IgD-negative memory B cell (primary cell): Measurements from ENCODE around the gene CDC14B. TPM values are rescaled to one million over a fixed set of nuclear protein-coding genes. Genes with fewer than 3 reads are reported as not detected.
"Not testable (repeated sequence)": the region's sequence is repeated elsewhere in the genome, so short reads cannot be mapped to it uniquely, and the experiment has no call there.

Experiments
- H3K27ac Mint-ChIP-seq, 3 donors: one replicate each; pipeline ENCODE4 v1.8.0; 2020 to 2022; ENCODE audit warnings: mild to moderate bottlenecking in 3 of 3, mixed read lengths in 3 of 3, moderate library complexity in 1 of 3
- H3K27me3 Mint-ChIP-seq: one replicate; pipeline ENCODE4 v1.8.0; 2021; ENCODE audit warnings: mixed read lengths
- H3K36me3 Mint-ChIP-seq: one replicate; pipeline ENCODE4 v1.8.0; 2020; ENCODE audit warnings: mild to moderate bottlenecking, mixed read lengths
- H3K4me1 Mint-ChIP-seq, 3 donors: one replicate each; pipeline ENCODE4 v1.8.0; 2020 to 2022; ENCODE audit warnings: mixed read lengths in 3 of 3, mild to moderate bottlenecking in 1 of 3
- H3K4me3 Mint-ChIP-seq, 4 donors: one replicate each; pipeline ENCODE4 v1.8.0; 2020 to 2022; ENCODE audit warnings: mild to moderate bottlenecking in 4 of 4, mixed read lengths in 4 of 4, moderate library complexity in 3 of 4
- H3K9me3 Mint-ChIP-seq, 3 donors: one replicate each; pipeline ENCODE4 v1.8.0; 2020 to 2021; ENCODE audit warnings: mixed read lengths in 3 of 3, mild to moderate bottlenecking in 1 of 3
- polyA plus RNA-seq: library from polyadenylated mRNA; unstranded; fragments of 300-500 nt; fragmentation: Illumina TruSeq; gene quantifications from one replicate; pipeline ENCODE4 v1.2.3, GENCODE V29; 2021

CDC14B gene
- polyA plus RNA-seq, 1 donor from 2014 or later: 8.3 TPM

- H3K27ac Mint-ChIP-seq: no peak overlapping the region
- H3K4me1 Mint-ChIP-seq: peaks cover 8 to 16% (median 10%) of the 10 kb centered on the region in 3 donors
- H3K9me3 Mint-ChIP-seq: peaks cover 0 to 3% (median 0%) of the 10 kb centered on the region in 3 donors
- H3K36me3 Mint-ChIP-seq: no peaks in the 10 kb centered on the region
- peak overlapping the region in 1 of 4 donors; percentile 54 for H3K4me3 Mint-ChIP-seq
- H3K27me3 Mint-ChIP-seq: peaks cover 32% of the 10 kb centered on the region
Observed at GRCh38 chr9:96616817-96617438, 2.7 kb downstream of the CDC14B start.

DNA sequence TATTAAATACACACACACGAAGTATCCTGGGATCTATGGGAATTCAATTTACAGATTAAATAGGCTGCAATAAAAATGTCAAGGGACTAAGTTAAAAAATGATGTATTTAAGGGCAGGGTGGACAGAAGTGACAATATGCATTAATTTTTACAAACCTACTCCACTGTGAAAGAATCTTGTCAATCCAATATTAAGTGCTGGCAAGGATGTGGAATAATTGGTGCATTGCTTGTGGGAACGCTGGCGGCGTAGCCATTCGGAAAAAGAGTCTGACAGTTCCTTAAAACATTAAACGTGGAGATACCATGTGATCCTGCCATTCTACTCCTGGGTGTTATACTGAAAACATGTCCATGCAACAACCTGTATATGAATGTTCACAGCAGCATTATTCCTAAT, 4.2 kb downstream of the CDC14B start:
- Mint-ChIP-seq H3K27ac (no peak overlapping the region), H3K4me3 (no peak overlapping the region), H3K36me3 (no peaks in the 10 kb centered on the region), H3K4me1 (peaks cover 5 to 11% (median 10%) of the 10 kb centered on the region in 3 donors), H3K27me3 (peaks cover 21% of the 10 kb centered on the region), H3K9me3 (peaks cover 0 to 3% (median 0%) of the 10 kb centered on the region in 3 donors)

DNA sequence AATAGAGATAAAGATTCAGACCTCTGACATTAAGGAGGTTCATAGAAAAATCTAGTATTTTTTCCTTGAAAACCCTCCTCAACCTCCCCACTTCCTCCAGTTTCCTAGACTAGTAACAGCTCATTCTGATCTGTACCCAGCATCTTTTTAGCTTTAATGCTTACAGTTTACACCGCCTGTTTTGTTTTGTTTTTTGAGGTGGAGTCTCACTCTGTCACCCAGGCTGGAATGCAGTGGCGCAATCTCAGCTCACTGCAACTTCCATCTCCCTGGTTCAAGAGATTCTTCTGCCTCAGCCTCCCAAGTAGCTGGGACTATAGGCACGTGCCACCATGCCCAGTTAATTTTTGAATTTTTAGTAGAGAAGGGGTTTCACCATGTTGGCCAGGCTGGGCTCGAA, 5.0 kb downstream of the CDC14B start:
- H3K4me1 Mint-ChIP-seq, H3K4me3 Mint-ChIP-seq, H3K9me3 Mint-ChIP-seq, H3K36me3 Mint-ChIP-seq: not testable (repeated sequence)
- Mint-ChIP-seq H3K27me3 (peaks cover 17% of the 10 kb centered on the region), H3K27ac (peak overlapping the region in 1 of 3 donors; percentile 40)

DNA sequence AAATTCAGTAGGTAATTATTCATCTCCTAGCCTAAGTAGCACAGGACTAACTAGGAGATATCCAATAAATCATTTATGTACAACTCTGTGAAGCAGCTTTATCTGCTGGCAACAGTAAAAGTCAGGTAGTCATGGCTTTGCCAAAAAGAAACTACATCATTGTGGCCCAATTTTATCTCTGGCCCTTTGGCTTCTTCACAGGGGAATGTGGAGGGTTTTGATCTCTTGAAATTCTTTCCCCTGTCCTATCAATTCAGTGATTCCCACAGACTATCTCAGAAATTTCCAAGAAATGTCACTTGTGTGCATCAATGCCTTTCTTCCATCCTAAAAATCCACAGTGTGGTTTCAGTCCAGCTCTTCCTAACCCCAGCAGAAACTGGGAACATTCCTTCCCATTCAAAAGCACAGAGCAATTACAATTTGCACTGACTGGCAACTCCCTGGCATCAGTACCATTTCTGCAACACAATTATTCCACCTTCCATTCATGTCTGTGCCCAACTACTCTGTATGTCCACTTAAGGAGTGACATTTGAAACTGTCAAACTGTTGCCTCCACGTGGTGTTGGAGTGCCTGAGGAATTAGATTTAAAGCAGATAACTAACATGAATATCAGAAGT, 6.6 kb downstream of the CDC14B start:
- peaks cover 0 to under 1% (median 0%) of the 10 kb centered on the region in 3 donors for H3K9me3 Mint-ChIP-seq
- no peak overlapping the region for H3K27ac Mint-ChIP-seq
- H3K4me3 Mint-ChIP-seq: no peak overlapping the region
- H3K36me3 Mint-ChIP-seq: no peaks in the 10 kb centered on the region
- peaks cover 14% of the 10 kb centered on the region for H3K27me3 Mint-ChIP-seq
- peaks cover 1 to 2% (median 1%) of the 10 kb centered on the region in 3 donors for H3K4me1 Mint-ChIP-seq

- no peaks in the 10 kb centered on the region for H3K4me1 Mint-ChIP-seq
- no peak overlapping the region for H3K27ac Mint-ChIP-seq
- peaks cover 2% of the 10 kb centered on the region for H3K36me3 Mint-ChIP-seq
- no peaks in the 10 kb centered on the region for H3K9me3 Mint-ChIP-seq
- H3K4me3 Mint-ChIP-seq: no peak overlapping the region
- peaks cover 13% of the 10 kb centered on the region for H3K27me3 Mint-ChIP-seq
Observed at GRCh38 chr9:96612105-96612965, 7.3 kb downstream of the CDC14B start.

DNA sequence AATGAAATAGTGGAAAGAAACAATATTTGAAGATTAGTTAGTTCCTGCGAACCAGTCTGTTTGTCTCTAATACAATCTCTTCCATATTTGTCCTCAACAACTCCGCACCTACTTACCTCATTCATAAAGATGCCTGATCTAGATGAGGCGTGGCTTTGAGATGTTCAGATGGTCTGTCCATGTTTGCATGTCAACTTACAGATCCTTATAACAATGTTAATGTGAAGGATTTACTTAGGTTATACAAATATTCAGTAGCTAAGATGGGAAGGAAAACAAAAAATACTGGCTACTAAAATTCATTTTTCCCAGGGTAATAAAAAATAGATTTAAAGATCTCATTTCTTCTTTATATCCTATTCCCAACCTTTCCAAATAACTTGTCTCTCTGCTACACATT, 8.3 kb downstream of the CDC14B start:
- peaks cover 13% of the 10 kb centered on the region for H3K27me3 Mint-ChIP-seq
- no peak overlapping the region for H3K27ac Mint-ChIP-seq
- H3K4me3 Mint-ChIP-seq: no peak overlapping the region

GRCh38 chr9:96609732-96610131, 9.9 kb downstream of the CDC14B start:
- Mint-ChIP-seq H3K27ac (no peak overlapping the region), H3K4me1 (no peaks in the 10 kb centered on the region), H3K36me3 (peaks cover 2% of the 10 kb centered on the region), H3K27me3 (peaks cover 9% of the 10 kb centered on the region), H3K4me3 (no peak overlapping the region), H3K9me3 (no peaks in the 10 kb centered on the region)

More for the DNA sequence above, 8.3 kb downstream of the CDC14B start:
- Mint-ChIP-seq H3K36me3 (peaks cover 2% of the 10 kb centered on the region), H3K4me1 (no peaks in the 10 kb centered on the region), H3K9me3 (no peaks in the 10 kb centered on the region)

- Mint-ChIP-seq H3K4me3 (no peak overlapping the region), H3K27ac (no peak overlapping the region), H3K4me1 (no peaks in the 10 kb centered on the region), H3K9me3 (no peaks in the 10 kb centered on the region), H3K36me3 (peaks cover 2% of the 10 kb centered on the region), H3K27me3 (peaks cover 10% of the 10 kb centered on the region)
Observed at GRCh38 chr9:96607971-96608370, 11.7 kb downstream of the CDC14B start.

- Mint-ChIP-seq H3K4me1 (no peaks in the 10 kb centered on the region), H3K36me3 (peaks cover 2% of the 10 kb centered on the region), H3K9me3 (no peaks in the 10 kb centered on the region), H3K27me3 (peaks cover 6% of the 10 kb centered on the region), H3K27ac (no peak overlapping the region), H3K4me3 (no peak overlapping the region)
Observed at GRCh38 chr9:96605328-96605727, 14.3 kb downstream of the CDC14B start.

- Mint-ChIP-seq H3K27me3 (peaks cover 6% of the 10 kb centered on the region), H3K4me1 (no peaks in the 10 kb centered on the region), H3K36me3 (peaks cover 2% of the 10 kb centered on the region), H3K27ac (no peak overlapping the region), H3K4me3 (no peak overlapping the region), H3K9me3 (no peaks in the 10 kb centered on the region)
Observed at GRCh38 chr9:96604004-96604319, 15.7 kb downstream of the CDC14B start.

GRCh38 chr9:96603305-96604003, 16.2 kb downstream of the CDC14B start:
- no peaks in the 10 kb centered on the region for H3K4me1 Mint-ChIP-seq
- H3K4me3 Mint-ChIP-seq: no peak overlapping the region
- no peaks in the 10 kb centered on the region for H3K9me3 Mint-ChIP-seq
- peaks cover 2% of the 10 kb centered on the region for H3K36me3 Mint-ChIP-seq
- peaks cover 6% of the 10 kb centered on the region for H3K27me3 Mint-ChIP-seq
- H3K27ac Mint-ChIP-seq: no peak overlapping the region

DNA sequence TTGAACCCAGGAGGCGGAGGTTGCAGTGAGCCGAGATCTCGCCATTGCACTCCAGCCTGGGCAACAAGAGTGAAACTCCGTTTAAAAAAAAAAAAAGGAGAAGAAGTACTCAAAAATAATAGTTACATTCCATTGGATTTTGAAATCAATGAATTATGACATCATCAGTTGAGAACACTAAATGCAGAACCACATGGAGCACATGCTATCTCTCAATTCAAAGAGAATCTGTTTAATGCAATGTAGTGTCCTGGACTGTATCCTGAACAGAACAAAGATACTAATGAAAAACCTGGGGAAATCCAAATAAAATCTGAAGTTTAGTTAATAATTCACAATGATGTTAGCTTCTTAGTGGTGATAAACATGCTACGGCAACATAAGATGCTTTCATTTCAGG, 20.3 kb downstream of the CDC14B start:
- Mint-ChIP-seq H3K9me3 (no peaks in the 10 kb centered on the region), H3K27me3 (peaks cover 5% of the 10 kb centered on the region), H3K36me3 (no peaks in the 10 kb centered on the region), H3K27ac (no peak overlapping the region), H3K4me3 (no peak overlapping the region), H3K4me1 (no peaks in the 10 kb centered on the region)

DNA sequence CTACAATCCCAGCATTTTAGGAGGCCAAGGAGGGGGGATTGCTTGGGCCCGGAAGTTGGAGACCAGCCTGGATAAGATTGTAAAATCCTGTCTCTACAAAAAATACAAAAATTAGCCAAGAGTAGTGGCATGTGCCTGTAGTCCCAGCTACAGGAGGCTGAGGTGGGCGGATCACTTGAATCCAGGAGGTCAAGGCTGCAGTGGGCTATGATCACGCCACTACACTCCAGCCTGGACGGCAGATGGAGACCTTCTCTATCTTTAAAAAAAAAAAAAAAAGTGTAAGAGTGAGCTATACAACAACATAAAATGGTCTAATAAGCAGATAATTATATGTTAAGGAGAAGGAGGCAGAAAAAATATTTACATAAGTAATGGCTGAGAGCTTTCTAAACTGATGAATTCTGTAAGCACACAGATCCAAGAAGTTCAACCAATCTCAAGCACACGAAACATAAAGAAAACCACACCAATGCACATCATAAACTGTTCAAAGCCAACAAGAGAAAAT, 23.0 kb downstream of the CDC14B start:
- Mint-ChIP-seq H3K4me3 (no peak overlapping the region), H3K9me3 (peaks cover 0 to 2% (median 0%) of the 10 kb centered on the region in 3 donors), H3K27ac (no peak overlapping the region), H3K36me3 (peaks cover 2% of the 10 kb centered on the region), H3K4me1 (no peaks in the 10 kb centered on the region), H3K27me3 (peaks cover 1% of the 10 kb centered on the region)

DNA sequence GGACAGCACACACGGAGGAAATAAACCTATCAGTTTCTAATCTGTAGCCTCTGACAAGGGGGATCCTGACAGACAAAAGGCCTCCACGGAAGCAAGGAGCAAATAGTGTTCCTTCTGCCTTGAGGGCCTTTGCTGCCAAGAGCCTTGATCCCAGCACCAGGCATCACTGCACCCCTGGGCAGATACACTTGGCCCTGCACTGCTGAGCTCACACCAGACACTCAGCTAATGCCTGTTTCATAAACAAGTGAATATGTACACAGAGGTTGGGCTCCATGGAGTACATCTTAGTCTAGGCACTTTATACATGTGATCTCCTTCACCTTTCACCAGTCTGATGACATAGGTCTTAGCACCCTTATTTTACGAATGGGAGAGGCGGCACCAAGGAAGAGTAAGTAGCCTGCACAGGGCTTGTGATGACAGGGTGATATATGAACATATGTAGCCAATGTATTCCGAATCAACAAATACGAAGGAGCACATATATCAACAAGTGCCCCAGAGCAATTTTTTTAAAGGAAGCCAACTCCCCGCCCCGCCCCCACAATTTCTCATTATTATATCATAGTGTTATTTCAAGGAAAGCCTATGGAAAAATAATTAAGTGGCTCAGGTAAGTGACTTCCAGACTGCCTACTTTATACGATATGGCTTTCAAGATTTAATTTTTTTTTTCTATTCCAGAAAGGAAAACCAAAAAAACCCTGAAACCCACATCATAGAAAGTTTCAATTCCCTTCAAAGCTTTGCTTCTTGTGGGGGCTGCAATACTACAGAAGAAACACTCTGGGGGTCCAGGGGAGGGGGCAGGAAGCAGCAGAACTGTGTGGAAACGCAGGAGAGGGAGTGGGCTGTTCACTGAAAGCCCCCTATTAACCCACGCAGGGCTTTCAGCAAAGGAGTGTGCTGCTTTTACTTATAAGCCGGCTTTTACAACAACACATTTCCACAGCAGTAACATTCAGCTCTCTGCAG, 32.0 kb downstream of the CDC14B start:
- no peak overlapping the region for H3K4me3 Mint-ChIP-seq
- peaks cover 3% of the 10 kb centered on the region for H3K27me3 Mint-ChIP-seq
- peaks cover 0 to 5% (median 0%) of the 10 kb centered on the region in 3 donors for H3K4me1 Mint-ChIP-seq
- no peaks in the 10 kb centered on the region for H3K9me3 Mint-ChIP-seq
- H3K36me3 Mint-ChIP-seq: no peaks in the 10 kb centered on the region
- H3K27ac Mint-ChIP-seq: no peak overlapping the region
